Muscle layer of colon (tissue), 2 donors: Measurements from ENCODE around the gene MANBA.

ENCODE experiments used
- H3K27ac ChIP-seq: one replicate; pipeline ENCODE4 v1.7.0; 2013; ENCODE audit warnings: low read depth, mild to moderate bottlenecking, low read length, moderate library complexity
- H3K27me3 ChIP-seq, 2 donors: one replicate each; pipeline ENCODE4 v1.7.0; 2013; ENCODE audit warnings: low read length in 2 of 2, mild to moderate bottlenecking in 2 of 2; ENCODE audit not compliant: insufficient read depth in 2 of 2, control insufficient read depth in 1 of 2
- H3K36me3 ChIP-seq: one replicate; pipeline ENCODE4 v1.7.0; 2013; ENCODE audit warnings: mild to moderate bottlenecking, low read length; ENCODE audit not compliant: insufficient read depth
- H3K4me1 ChIP-seq: one replicate; pipeline ENCODE4 v1.7.0; 2013; ENCODE audit warnings: mild to moderate bottlenecking, low read length; ENCODE audit not compliant: insufficient read depth
- H3K4me3 ChIP-seq, 2 donors: one replicate each; pipeline ENCODE4 v1.7.0; 2013; ENCODE audit warnings: low read length in 2 of 2, low read depth in 1 of 2, mild to moderate bottlenecking in 1 of 2, moderate library complexity in 1 of 2
- H3K9ac ChIP-seq: one replicate; pipeline ENCODE4 v1.7.0; 2013; ENCODE audit warnings: low read length
- H3K9me3 ChIP-seq: one replicate; pipeline ENCODE4 v1.7.0; 2013; ENCODE audit warnings: mild to moderate bottlenecking, low read length
- donor health status: abdominal sarcoma.
- donor health status: Adenocarcinoma of cecum.

MANBA gene

DNA sequence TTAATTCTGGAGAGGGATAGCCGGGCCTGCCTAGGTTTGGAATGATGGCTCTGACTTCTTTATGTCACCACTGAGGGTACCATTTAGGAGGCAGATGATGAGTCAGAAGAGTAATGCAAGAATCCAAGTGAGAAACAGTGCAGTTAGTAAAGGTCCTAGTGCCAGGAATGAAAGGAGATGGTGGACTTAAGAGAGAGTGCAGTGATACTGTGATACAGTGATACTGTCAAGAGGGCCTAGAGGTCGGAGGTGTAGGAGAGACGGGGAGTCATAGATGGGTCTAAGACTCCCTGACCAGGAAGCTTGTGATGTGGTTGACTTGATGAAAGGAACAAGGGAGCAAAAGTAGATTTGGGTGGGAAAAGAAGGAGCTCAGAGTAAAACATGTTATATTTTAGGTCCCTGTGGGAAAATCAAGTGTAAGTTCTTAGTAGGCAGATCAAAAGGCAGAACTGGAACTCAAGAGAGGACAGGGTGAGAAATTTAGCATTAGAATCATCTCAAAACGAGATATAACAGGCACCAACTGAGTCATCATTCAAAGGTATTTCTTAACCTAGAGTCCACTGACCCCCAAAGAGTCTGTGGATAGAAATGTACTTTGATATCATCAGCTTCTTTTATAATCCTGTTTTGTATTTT is 174.6 kb downstream of the MANBA start:
- Histone ChIP-seq H3K9ac (no peak overlapping the region), H3K4me1 (no peaks in the 10 kb centered on the region), H3K36me3 (peaks cover 33% of the 10 kb centered on the region)

DNA sequence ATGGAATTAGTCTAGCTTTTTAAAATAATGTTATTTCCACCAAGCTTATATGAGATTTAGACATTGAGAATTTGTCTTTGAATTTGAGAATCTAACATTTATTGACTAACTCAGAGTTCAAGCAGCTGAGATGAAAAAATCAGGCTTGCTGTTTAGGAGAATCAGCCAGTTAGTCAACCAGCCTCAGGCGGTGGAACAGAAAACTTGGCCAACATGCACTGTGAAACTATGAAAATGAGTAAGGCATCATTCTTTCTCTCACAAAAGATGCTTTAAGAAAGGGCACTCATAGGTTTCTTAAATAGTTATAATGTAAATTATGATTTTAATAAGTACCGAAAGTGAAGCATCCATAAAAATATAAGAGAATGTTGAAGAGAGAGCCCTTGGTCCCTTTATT is 175.4 kb downstream of the MANBA start:
- H3K9me3 ChIP-seq, result no peaks in the 10 kb centered on the region
- H3K27me3 ChIP-seq, result no peaks in the 10 kb centered on the region
- H3K4me1 ChIP-seq, result no peaks in the 10 kb centered on the region
- no peak overlapping the region for H3K4me3 ChIP-seq
- no peak overlapping the region for H3K9ac ChIP-seq
- H3K36me3 ChIP-seq, result peaks cover 33% of the 10 kb centered on the region
- H3K27ac ChIP-seq, result no peak overlapping the region

More for the DNA sequence above, 174.6 kb downstream of the MANBA start:
- H3K4me3 ChIP-seq, result no peak overlapping the region
- no peak overlapping the region for H3K27ac ChIP-seq
- no peaks in the 10 kb centered on the region for H3K27me3 ChIP-seq
- H3K9me3 ChIP-seq, result no peaks in the 10 kb centered on the region

DNA sequence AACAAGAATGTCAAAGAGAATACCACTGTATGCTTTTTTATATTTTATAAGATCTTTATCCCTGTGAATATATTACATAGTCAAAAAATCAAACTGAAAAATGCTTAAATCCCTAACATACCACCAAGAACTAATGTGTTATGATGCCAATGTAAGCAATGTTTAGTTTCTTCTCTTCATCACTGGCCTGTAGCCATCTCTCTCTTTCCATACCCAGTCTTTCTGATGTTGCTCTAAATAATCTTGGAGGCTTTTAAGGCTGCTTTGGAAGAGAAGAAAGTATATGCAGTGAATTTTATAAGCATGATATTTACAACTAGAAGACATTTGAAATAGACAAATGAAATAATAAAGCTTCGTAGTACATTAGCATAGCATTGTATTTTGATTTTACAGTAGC is 176.7 kb downstream of the MANBA start:
- Histone ChIP-seq H3K36me3 (peaks cover 35% of the 10 kb centered on the region), H3K4me1 (no peaks in the 10 kb centered on the region), H3K27ac (no peak overlapping the region), H3K4me3 (no peak overlapping the region), H3K9me3 (no peaks in the 10 kb centered on the region), H3K27me3 (no peaks in the 10 kb centered on the region), H3K9ac (no peak overlapping the region)
